ENCODE data around the gene GPR42. TPM values are rescaled to one million over a fixed set of nuclear protein-coding genes. Genes with fewer than 3 reads are reported as not detected.

Gene GPR42
- total RNA-seq, 1 experiment from 2014 or later, result not detected

DNA sequence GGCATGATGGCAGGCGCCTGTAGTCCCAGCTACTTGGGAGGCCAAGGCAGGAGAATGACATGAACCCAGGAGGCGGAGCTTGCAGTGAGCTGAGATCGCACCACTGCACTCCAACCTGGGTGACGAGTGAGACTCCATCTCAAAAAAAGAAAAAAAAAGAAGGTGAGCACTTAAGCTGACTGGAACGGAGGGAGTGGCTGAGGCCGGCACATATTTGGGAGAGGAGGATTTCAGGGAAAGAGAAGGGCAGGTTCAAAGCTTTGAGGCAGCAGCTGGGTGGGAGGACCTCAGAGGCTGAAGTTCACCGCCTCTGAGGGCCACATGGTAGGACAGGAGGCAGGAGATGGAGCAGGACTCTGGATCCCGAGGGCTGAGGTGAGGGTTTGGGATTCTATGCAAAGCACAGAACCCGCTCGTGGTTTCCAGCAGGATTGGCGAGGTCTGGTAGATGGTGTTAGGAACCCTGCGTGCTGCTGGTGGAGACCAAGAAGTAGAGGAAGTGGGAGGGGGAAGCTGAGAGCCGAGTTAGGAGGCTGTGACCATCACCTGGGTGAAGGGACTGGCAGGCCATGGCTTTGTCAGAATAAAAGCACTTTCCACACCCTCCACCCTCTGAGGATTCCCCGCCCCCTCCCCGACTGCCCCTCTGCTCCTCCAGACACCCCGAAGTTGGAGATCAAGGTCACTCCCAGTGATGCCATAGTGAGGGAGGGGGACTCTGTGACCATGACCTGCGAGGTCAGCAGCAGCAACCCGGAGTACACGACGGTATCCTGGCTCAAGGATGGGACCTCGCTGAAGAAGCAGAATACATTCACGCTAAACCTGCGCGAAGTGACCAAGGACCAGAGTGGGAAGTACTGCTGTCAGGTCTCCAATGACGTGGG, 33.5 kb upstream of the GPR42 start (continued):
- TF ChIP-seq, protein P1, sequence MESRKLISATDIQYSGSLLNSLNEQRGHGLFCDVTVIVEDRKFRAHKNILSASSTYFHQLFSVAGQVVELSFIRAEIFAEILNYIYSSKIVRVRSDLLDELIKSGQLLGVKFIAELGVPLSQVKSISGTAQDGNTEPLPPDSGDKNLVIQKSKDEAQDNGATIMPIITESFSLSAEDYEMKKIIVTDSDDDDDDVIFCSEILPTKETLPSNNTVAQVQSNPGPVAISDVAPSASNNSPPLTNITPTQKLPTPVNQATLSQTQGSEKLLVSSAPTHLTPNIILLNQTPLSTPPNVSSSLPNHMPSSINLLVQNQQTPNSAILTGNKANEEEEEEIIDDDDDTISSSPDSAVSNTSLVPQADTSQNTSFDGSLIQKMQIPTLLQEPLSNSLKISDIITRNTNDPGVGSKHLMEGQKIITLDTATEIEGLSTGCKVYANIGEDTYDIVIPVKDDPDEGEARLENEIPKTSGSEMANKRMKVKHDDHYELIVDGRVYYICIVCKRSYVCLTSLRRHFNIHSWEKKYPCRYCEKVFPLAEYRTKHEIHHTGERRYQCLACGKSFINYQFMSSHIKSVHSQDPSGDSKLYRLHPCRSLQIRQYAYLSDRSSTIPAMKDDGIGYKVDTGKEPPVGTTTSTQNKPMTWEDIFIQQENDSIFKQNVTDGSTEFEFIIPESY (IDR thresholded peaks at IDR 0.05; ENCODE audit: extremely low read depth, insufficient replicate concordance, low read length), result no peak
- TF ChIP-seq EZH2 (IDR thresholded peaks at IDR 0.05), result no peak
- no peak for TF ChIP-seq POLR2AphosphoS5 (IDR thresholded peaks at IDR 0.05; ENCODE audit: low read depth, low read length)
- TF ChIP-seq SP1 (IDR thresholded peaks at IDR 0.05; ENCODE audit: low read depth), result no peak
- no peak for TF ChIP-seq CBX3 (IDR thresholded peaks at IDR 0.05; ENCODE audit: low read depth)
- TF ChIP-seq, protein P2, sequence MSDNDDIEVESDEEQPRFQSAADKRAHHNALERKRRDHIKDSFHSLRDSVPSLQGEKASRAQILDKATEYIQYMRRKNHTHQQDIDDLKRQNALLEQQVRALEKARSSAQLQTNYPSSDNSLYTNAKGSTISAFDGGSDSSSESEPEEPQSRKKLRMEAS (IDR thresholded peaks at IDR 0.05), result no peak
- TF ChIP-seq POLR2A (IDR thresholded peaks at IDR 0.05; ENCODE audit: borderline replicate concordance, extremely low read depth, insufficient read depth, insufficient read length), result no peak
- no peak for TF ChIP-seq JUND (IDR thresholded peaks at IDR 0.05)

GRCh38 chr19:35337984-35338296, 32.9 kb upstream of the GPR42 start:
- CTCF ChIA-PET, result no interaction called here
- no peaks in the 10 kb centered on the region for H4K20me1 ChIP-seq (ENCODE audit: insufficient read depth)
- no peak for ATAC-seq
- no TSS peak for BruUV-seq (replicated peaks)
- H3K4me2 ChIP-seq (ENCODE audit: low read length), result no peak overlapping the region
- no peaks in the 10 kb centered on the region for H3K4me1 ChIP-seq (ENCODE audit: control insufficient read depth in 1 of 2, insufficient read depth in 2 of 2, low read length in 2 of 2)
- POLR2A ChIA-PET, result no interaction called here
- no peaks in the 10 kb centered on the region for H3K9me2 ChIP-seq (ENCODE audit: insufficient read depth)
- H3K27me3 ChIP-seq (ENCODE audit: insufficient read depth, low read length), result no peaks in the 10 kb centered on the region
- DNase-seq (ENCODE audit: low read depth, low spot score), result no peak
- RAD21 ChIA-PET (ENCODE audit: low non-redundant PET in 1 of 2, low total read pairs in 2 of 2, uncharacterized antibody in 2 of 2, unreplicated experiment in 2 of 2), result no interaction called here
- intact Hi-C loops (cut with micrococcal nuclease), result no loop called here
- no peak overlapping the region for H2AFZ ChIP-seq (ENCODE audit: low read depth, low read length, poor library complexity, severe bottlenecking)
- H3K27ac ChIP-seq (ENCODE audit: low read depth, low read length), result no peak overlapping the region
- H3K9ac ChIP-seq (ENCODE audit: low read length), result no peak overlapping the region
- no peaks in the 10 kb centered on the region for H3K79me2 ChIP-seq (ENCODE audit: insufficient read depth, low read length)
- H3K9me3 ChIP-seq (ENCODE audit: control insufficient read depth in 1 of 2, insufficient read depth in 1 of 2, low read depth in 1 of 2, low read length in 2 of 2), result no peaks in the 10 kb centered on the region
- no peaks in the 10 kb centered on the region for H3K36me3 ChIP-seq (ENCODE audit: control insufficient read depth in 1 of 2, insufficient read depth in 2 of 2, low read length in 2 of 2)
- no peak overlapping the region for H3K4me3 ChIP-seq (replicated peaks in 1 of 2; ENCODE audit: low read depth in 1 of 2, low read length in 2 of 2)
- TF ChIP-seq EGR1 (IDR thresholded peaks at IDR 0.05; ENCODE audit: low read depth) (no peak), TCF7L2 (IDR thresholded peaks at IDR 0.05; ENCODE audit: borderline replicate concordance, extremely low read depth, insufficient read depth, insufficient read length) (no peak), POLR2A (IDR thresholded peaks at IDR 0.05; ENCODE audit: borderline replicate concordance, extremely low read depth, insufficient read depth, insufficient read length) (no peak), POLR2AphosphoS5 (IDR thresholded peaks at IDR 0.05; ENCODE audit: low read depth, low read length) (no peak), JUND (IDR thresholded peaks at IDR 0.05) (no peak), ZFX (IDR thresholded peaks at IDR 0.05) (no peak), EZH2phosphoT487 (IDR thresholded peaks at IDR 0.05; ENCODE audit: borderline replicate concordance) (no peak), ZNF274 (IDR thresholded peaks at IDR 0.05; ENCODE audit: low read depth, low read length) (no peak), SIN3A (IDR thresholded peaks at IDR 0.05; ENCODE audit: low read depth) (no peak), RAD21 (IDR thresholded peaks at IDR 0.05; ENCODE audit: low read depth) (no peak), FOSL1 (IDR thresholded peaks at IDR 0.05; ENCODE audit: low read depth) (no peak), EZH2 (IDR thresholded peaks at IDR 0.05) (no peak)
- TF ChIP-seq, protein P3, sequence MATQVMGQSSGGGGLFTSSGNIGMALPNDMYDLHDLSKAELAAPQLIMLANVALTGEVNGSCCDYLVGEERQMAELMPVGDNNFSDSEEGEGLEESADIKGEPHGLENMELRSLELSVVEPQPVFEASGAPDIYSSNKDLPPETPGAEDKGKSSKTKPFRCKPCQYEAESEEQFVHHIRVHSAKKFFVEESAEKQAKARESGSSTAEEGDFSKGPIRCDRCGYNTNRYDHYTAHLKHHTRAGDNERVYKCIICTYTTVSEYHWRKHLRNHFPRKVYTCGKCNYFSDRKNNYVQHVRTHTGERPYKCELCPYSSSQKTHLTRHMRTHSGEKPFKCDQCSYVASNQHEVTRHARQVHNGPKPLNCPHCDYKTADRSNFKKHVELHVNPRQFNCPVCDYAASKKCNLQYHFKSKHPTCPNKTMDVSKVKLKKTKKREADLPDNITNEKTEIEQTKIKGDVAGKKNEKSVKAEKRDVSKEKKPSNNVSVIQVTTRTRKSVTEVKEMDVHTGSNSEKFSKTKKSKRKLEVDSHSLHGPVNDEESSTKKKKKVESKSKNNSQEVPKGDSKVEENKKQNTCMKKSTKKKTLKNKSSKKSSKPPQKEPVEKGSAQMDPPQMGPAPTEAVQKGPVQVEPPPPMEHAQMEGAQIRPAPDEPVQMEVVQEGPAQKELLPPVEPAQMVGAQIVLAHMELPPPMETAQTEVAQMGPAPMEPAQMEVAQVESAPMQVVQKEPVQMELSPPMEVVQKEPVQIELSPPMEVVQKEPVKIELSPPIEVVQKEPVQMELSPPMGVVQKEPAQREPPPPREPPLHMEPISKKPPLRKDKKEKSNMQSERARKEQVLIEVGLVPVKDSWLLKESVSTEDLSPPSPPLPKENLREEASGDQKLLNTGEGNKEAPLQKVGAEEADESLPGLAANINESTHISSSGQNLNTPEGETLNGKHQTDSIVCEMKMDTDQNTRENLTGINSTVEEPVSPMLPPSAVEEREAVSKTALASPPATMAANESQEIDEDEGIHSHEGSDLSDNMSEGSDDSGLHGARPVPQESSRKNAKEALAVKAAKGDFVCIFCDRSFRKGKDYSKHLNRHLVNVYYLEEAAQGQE (IDR thresholded peaks at IDR 0.05; ENCODE audit: low read depth), result no peak
- TF ChIP-seq, protein P4, sequence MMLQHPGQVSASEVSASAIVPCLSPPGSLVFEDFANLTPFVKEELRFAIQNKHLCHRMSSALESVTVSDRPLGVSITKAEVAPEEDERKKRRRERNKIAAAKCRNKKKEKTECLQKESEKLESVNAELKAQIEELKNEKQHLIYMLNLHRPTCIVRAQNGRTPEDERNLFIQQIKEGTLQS (IDR thresholded peaks at IDR 0.05), result no peak
